GM21367 (cell line): ENCODE measurements around the gene IMMP1L.
"Not testable (repeated sequence)": the region's sequence is repeated elsewhere in the genome, so short reads cannot be mapped to it uniquely, and the experiment has no call there.

Experiments
- ATAC-seq: cut with Tn5 transposase; IDR thresholded peaks from one replicate; pipeline ENCODE4 v1.9.1; 2021; ENCODE audit not compliant: unreplicated experiment

Gene IMMP1L

GRCh38 chr11:31509429-31510345, at the start of gene IMMP1L, which contains the start of gene ELP4:
Gene IMMP1L, minus strand, starts transcription at chr11:31509622. Its CDS starts 46,346 bp downstream, at chr11:31463276.
Gene ELP4, plus strand, starts transcription at chr11:31509767. Its CDS starts 18 bp downstream, at chr11:31509785.
- ATAC-seq, result peak; percentile 99

- ATAC-seq, result no peak
Measured at GRCh38 chr11:31558001-31558400, 48.6 kb upstream of the IMMP1L start.

- ATAC-seq, result no peak
Measured at GRCh38 chr11:31555938-31556337, 46.5 kb upstream of the IMMP1L start.

GRCh38 chr11:31542862-31543261, 33.4 kb upstream of the IMMP1L start:
- ATAC-seq, result no peak

- ATAC-seq, result no peak
Measured at GRCh38 chr11:31535479-31535878, 26.1 kb upstream of the IMMP1L start.

GRCh38 chr11:31531293-31531692, 21.9 kb upstream of the IMMP1L start:
- no peak for ATAC-seq

GRCh38 chr11:31529701-31530100, 20.3 kb upstream of the IMMP1L start:
- ATAC-seq, result no peak

- ATAC-seq, result no peak
Measured at GRCh38 chr11:31529189-31529588, 19.8 kb upstream of the IMMP1L start.

GRCh38 chr11:31521497-31522150, 12.2 kb upstream of the IMMP1L start:
- no peak for ATAC-seq

GRCh38 chr11:31512117-31512516, 2.7 kb upstream of the IMMP1L start:
- no peak for ATAC-seq

- ATAC-seq, result peak; percentile 7
Measured at GRCh38 chr11:31509051-31509428, 382 bp downstream of the IMMP1L start.

GRCh38 chr11:31500560-31500959, 8.9 kb downstream of the IMMP1L start:
- ATAC-seq, result no peak

- no peak for ATAC-seq
Measured at GRCh38 chr11:31499576-31500178, 9.7 kb downstream of the IMMP1L start.

- not testable (repeated sequence) for ATAC-seq
Measured at GRCh38 chr11:31493762-31494161, 15.7 kb downstream of the IMMP1L start.

GRCh38 chr11:31493235-31493634, 16.2 kb downstream of the IMMP1L start:
- no peak for ATAC-seq

- no peak for ATAC-seq
Measured at GRCh38 chr11:31492320-31492913, 17.0 kb downstream of the IMMP1L start.

GRCh38 chr11:31487848-31488247, 21.6 kb downstream of the IMMP1L start:
- ATAC-seq, result no peak

GRCh38 chr11:31484497-31484896, 24.9 kb downstream of the IMMP1L start:
- no peak for ATAC-seq

GRCh38 chr11:31480930-31481329, 28.5 kb downstream of the IMMP1L start:
- ATAC-seq, result no peak

- ATAC-seq, result no peak
Measured at GRCh38 chr11:31479066-31479465, 30.4 kb downstream of the IMMP1L start.

- ATAC-seq, result no peak
Measured at GRCh38 chr11:31478223-31478590, 31.2 kb downstream of the IMMP1L start.
